ENCODE results near the gene PTPRD.
"Not testable (repeated sequence)": the region's sequence is repeated elsewhere in the genome, so short reads cannot be mapped to it uniquely, and the experiment has no call there.

Gene PTPRD

GRCh38 chr9:9326749-9327148 is 1286.1 kb downstream of the PTPRD start:
- no peak for DNase-seq (ENCODE audit: low read depth, low spot score)

- no peak for DNase-seq (ENCODE audit: low read depth, low spot score)
Observed at GRCh38 chr9:9319007-9319406, 1293.8 kb downstream of the PTPRD start.

GRCh38 chr9:9310743-9311142 is 1302.1 kb downstream of the PTPRD start:
- not testable (repeated sequence) for DNase-seq (ENCODE audit: low read depth, low spot score)

GRCh38 chr9:9305600-9305999 is 1307.2 kb downstream of the PTPRD start:
- DNase-seq (ENCODE audit: low read depth, low spot score), result no peak

GRCh38 chr9:9299134-9299533 is 1313.7 kb downstream of the PTPRD start:
- DNase-seq (ENCODE audit: low read depth, low spot score), result no peak

GRCh38 chr9:9286001-9286400 is 1326.8 kb downstream of the PTPRD start:
- DNase-seq (ENCODE audit: low read depth, low spot score), result no peak

- no peak for DNase-seq (ENCODE audit: low read depth, low spot score)
Observed at GRCh38 chr9:9284201-9284600, 1328.6 kb downstream of the PTPRD start.

- no peak for DNase-seq (ENCODE audit: low read depth, low spot score)
Observed at GRCh38 chr9:9283159-9283986, 1329.4 kb downstream of the PTPRD start.

GRCh38 chr9:9275601-9276000 is 1337.2 kb downstream of the PTPRD start:
- no peak for DNase-seq (ENCODE audit: low read depth, low spot score)

- DNase-seq (ENCODE audit: low read depth, low spot score), result no peak
Observed at GRCh38 chr9:9257999-9258498, 1354.8 kb downstream of the PTPRD start.

- DNase-seq (ENCODE audit: low read depth, low spot score), result no peak
Observed at GRCh38 chr9:9246726-9247125, 1366.1 kb downstream of the PTPRD start.

- no peak for DNase-seq (ENCODE audit: low read depth, low spot score)
Observed at GRCh38 chr9:9231946-9232345, 1380.9 kb downstream of the PTPRD start.

- no peak for DNase-seq (ENCODE audit: low read depth, low spot score)
Observed at GRCh38 chr9:9229269-9229668, 1383.5 kb downstream of the PTPRD start.

GRCh38 chr9:9223175-9223574 is 1389.6 kb downstream of the PTPRD start:
- DNase-seq (ENCODE audit: low read depth, low spot score), result no peak

- DNase-seq (ENCODE audit: low read depth, low spot score), result no peak
Observed at GRCh38 chr9:9222730-9223129, 1390.1 kb downstream of the PTPRD start.

- no peak for DNase-seq (ENCODE audit: low read depth, low spot score)
Observed at GRCh38 chr9:9216934-9217333, 1395.9 kb downstream of the PTPRD start.

- DNase-seq (ENCODE audit: low read depth, low spot score), result no peak
Observed at GRCh38 chr9:9215050-9215449, 1397.8 kb downstream of the PTPRD start.

GRCh38 chr9:9214066-9214465 is 1398.7 kb downstream of the PTPRD start:
- DNase-seq (ENCODE audit: low read depth, low spot score), result no peak

GRCh38 chr9:9212963-9213362 is 1399.8 kb downstream of the PTPRD start:
- DNase-seq (ENCODE audit: low read depth, low spot score), result no peak

GRCh38 chr9:9202276-9202675 is 1410.5 kb downstream of the PTPRD start:
- no peak for DNase-seq (ENCODE audit: low read depth, low spot score)

- DNase-seq (ENCODE audit: low read depth, low spot score), result no peak
Observed at GRCh38 chr9:9186086-9186485, 1426.7 kb downstream of the PTPRD start.

- no peak for DNase-seq (ENCODE audit: low read depth, low spot score)
Observed at GRCh38 chr9:9182431-9182830, 1430.4 kb downstream of the PTPRD start.

GRCh38 chr9:9177081-9177480 is 1435.7 kb downstream of the PTPRD start:
- no peak for DNase-seq (ENCODE audit: low read depth, low spot score)

GRCh38 chr9:9174358-9174757 is 1438.4 kb downstream of the PTPRD start:
- DNase-seq (ENCODE audit: low read depth, low spot score), result no peak
